Activated gamma-delta T cell treated with Interleukin-2 at 50 U/mL for 16 hours (primary cell): Measurements from ENCODE around the gene ATRAID.
A peak's percentile ranks its signal among the peaks of the same experiment; 100 is the strongest.

Source experiments
- DNase-seq: peaks from one replicate; pipeline ENCODE4 v3.0.0-alpha.2; 2020

Gene ATRAID

DNA sequence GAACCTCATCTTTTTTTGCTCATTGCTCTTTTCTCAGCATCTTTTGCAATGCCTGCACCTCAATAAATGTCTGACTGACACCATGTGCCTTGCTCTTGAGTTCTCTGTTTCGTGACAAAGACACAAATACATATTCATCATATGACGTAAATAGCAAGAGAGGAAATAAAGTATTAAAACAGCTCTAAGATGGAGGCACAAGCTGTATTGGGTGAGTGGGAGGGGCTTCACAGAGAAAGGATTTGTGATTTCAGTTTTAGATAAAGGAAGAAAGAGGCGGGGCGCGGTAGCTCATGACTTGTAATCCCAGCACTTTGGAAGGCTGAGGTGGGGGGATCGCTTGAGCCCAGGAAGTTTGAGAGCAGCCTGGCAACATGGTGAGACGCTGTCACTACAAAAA lies 8.2 kb downstream of the ATRAID start:
- no peak for DNase-seq

DNA sequence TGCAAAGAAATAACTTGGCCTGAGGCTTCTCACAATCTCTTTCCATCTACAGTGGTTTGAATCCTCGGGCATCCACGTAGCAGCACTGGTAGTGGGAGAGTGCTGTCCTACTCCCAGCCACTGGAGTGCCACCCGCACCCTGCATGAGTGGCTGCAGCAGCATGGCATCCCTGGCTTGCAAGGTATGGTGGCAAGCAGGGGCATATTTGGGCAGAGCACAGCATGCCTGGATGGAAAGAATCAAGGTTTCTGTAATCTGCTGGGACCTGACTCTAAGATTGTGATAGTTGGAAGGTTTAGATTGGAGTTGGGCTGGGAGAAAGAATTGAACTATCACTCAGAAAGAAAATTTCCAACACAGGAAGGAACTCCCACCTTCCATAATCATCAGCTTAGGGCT lies 9.3 kb downstream of the ATRAID start:
- DNase-seq = no peak

- DNase-seq = no peak
Measured at GRCh38 chr2:27222407-27222806, 10.6 kb downstream of the ATRAID start.

- DNase-seq = no peak
Measured at GRCh38 chr2:27223416-27223815, 11.6 kb downstream of the ATRAID start.

- no peak for DNase-seq
Measured at GRCh38 chr2:27225526-27225925, 13.7 kb downstream of the ATRAID start.

GRCh38 chr2:27227501-27227900 lies 15.7 kb downstream of the ATRAID start:
- no peak for DNase-seq

DNA sequence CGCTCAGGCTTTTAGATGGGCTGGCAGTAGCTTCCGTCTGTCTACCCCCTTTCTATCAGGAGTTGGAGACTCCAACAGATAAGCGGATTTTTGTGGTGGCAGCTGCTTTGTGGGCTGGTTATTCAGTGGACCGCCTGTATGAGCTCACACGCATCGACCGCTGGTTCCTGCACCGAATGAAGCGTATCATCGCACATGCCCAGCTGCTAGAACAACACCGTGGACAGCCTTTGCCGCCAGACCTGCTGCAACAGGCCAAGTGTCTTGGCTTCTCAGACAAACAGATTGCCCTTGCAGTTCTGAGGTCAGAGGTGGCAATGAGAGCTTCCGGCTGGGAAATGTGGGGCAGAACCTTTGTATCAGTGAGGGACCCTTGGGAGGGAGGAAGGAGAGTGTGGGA lies 20.1 kb downstream of the ATRAID start:
- no peak for DNase-seq

- no peak for DNase-seq
Measured at GRCh38 chr2:27233341-27233740, 21.5 kb downstream of the ATRAID start.

- DNase-seq = no peak
Measured at GRCh38 chr2:27236136-27236535, 24.3 kb downstream of the ATRAID start.

GRCh38 chr2:27236626-27237025 lies 24.8 kb downstream of the ATRAID start:
- DNase-seq = no peak

- no peak for DNase-seq
Measured at GRCh38 chr2:27237341-27237945, 25.6 kb downstream of the ATRAID start.

DNA sequence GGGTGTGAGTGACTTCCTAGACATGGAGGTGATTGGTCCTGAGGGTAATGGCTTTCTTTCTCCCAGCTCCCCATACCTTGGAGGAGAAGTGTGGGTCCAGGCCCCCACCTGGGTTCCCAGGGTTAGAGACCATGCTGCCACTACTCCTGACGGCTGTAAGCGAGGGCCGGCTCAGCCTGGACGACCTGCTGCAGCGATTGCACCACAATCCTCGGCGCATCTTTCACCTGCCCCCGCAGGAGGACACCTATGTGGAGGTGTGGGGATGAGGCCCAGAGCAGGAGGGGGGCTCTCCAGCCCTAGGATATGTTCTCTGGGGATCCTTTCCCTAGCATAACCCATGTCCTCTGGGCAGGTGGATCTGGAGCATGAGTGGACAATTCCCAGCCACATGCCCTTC lies 27.1 kb downstream of the ATRAID start:
- DNase-seq = no peak

DNA sequence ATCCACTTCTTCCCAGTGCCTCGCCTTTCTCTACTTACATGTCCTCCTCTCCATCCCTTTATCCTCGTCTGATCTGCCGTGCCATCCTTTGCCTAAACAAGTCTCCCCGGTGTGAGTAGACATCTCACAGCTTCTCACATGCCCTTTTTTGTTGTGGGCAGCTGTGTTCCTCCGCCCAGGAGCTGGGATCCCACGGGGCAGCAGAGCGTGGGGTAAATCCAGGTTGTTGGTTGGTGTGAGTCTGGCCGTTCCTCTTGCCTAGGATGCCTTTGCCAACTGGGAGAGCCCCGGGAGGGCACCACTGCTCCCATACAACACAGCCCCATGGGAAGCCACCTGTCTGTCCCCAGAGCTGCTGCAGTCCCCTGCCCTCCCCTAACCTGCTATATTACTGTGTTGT lies 28.6 kb downstream of the ATRAID start:
- DNase-seq = no peak

GRCh38 chr2:27241761-27242613 lies 30.1 kb downstream of the ATRAID start:
- no peak for DNase-seq

GRCh38 chr2:27242614-27242951 lies 30.7 kb downstream of the ATRAID start:
- no peak for DNase-seq

- no peak for DNase-seq
Measured at GRCh38 chr2:27243391-27244130, 31.7 kb downstream of the ATRAID start.

GRCh38 chr2:27245116-27245515 lies 33.3 kb downstream of the ATRAID start:
- DNase-seq = no peak

GRCh38 chr2:27245626-27246025 lies 33.8 kb downstream of the ATRAID start:
- DNase-seq = no peak

DNA sequence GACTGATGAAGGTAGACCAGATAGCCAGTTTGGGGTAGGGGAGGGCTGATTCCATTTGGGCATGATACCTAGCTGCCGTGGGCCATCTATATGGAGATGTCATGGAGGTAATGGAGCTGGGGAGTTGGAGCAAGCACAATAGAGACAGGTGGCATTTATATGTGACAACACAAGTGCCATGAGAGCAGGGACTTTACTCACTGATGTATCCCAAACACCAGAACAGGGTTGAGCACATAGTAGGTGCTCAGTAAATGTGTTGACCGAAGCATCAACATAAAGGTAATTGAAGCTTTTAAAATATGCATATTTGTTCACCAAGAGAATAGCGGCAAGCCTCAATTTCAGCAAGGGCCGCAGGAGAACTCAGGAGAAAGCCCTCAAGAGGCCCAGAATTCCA lies 36.1 kb downstream of the ATRAID start:
- no peak for DNase-seq

DNA sequence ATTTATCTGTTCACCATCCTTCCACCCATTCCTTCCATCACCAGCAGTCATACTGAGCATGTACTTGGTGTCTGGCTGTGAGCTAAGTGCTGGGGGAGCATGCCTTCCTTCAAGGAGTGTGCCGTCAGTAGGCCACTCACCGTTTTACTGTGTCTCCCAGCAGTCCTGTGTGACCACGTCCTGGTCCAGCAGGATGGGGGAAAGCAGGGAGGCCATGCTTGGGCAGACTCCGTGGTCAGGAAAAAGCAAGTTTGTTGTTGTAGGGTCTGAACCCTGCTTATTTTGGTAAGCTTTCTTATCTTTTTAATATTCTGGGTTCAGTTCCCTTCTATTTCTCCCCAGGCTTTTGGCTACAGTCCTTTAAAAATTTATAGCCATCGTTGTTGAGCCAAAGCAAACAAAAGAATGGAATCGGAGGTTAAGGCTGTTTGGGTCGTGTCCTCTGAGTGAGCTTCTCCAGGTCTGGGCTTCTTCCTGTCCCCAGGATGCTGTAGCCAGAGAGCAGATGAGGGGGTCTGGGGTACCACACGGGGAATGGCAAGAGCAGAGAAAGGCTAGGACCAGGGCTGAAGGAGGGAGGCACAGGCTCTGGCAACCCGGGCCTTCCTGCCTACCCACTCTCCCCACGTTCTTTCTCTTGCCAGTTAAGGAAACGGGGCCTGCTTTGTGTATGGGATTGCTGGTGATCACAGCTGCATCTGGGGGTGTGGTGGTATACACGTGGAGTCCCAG lies 37.5 kb downstream of the ATRAID start:
- DNase-seq = no peak

DNA sequence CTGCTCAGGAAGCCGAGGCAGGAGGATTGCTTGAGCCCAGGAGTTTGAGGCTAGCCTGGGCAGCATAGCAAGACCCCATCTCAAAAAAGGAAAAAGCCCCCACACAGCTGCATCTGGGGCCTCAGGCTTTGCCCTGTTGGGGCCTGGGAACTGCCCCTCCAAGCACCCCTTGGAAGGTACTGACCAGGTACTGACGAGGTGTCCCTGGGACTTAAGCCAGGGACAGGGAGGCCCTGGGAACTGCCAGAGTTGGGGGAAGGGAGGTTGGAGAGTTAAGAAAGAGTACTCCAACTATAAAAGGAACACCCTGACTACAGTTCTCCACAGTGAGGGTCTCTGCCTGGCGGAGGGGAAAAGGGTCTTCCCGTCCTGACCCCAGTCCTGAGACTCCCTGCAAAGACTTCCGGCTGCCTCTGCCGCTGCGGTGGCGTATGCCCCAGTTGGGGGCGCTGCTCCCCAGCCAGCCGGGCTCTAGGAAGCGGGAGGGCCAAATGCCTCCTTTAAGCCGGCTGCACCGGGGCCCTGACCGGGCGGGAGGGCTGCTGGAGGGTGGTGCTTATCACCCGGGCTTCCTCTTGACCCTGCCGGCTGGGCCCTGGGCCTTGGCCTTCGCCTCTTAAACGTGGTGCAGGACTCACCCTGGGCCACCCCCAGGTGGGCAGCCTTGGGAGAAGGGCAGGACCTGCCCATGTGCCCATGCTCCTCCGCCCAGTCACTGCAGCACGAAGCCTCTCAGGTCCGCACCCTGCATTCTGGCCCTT lies 38.2 kb downstream of the ATRAID start:
- peak; percentile 23 for DNase-seq

GRCh38 chr2:27250652-27251379 lies 39.0 kb downstream of the ATRAID start:
- no peak for DNase-seq
